GM12875 (cell line): Measurements from ENCODE around the gene ATP11C.

ENCODE experiments used
- H3K4me3 ChIP-seq: one replicate; pipeline ENCODE4 v1.5.1; 2011; ENCODE audit warnings: low read depth, low read length, control low read depth
- CTCF ChIP-seq: IDR thresholded peaks from 2 replicates; pipeline ENCODE4 v1.5.1; 2011; ENCODE audit warnings: low read depth, mild to moderate bottlenecking, control low read depth, inconsistent platforms, low read length, moderate library complexity, borderline replicate concordance; ENCODE audit not compliant: insufficient read depth

The ATP11C gene

GRCh38 chrX:139738581-139738980, 194.3 kb downstream of the ATP11C start:
- TF ChIP-seq CTCF, result no peak
- H3K4me3 ChIP-seq, result no peak overlapping the region

- H3K4me3 ChIP-seq, result no peak overlapping the region
- no peak for TF ChIP-seq CTCF
Measured at GRCh38 chrX:139736151-139736550, 196.7 kb downstream of the ATP11C start.

- no peak for TF ChIP-seq CTCF
- H3K4me3 ChIP-seq, result no peak overlapping the region
Measured at GRCh38 chrX:139734996-139735395, 197.9 kb downstream of the ATP11C start.

- H3K4me3 ChIP-seq, result no peak overlapping the region
- no peak for TF ChIP-seq CTCF
Measured at GRCh38 chrX:139725720-139726119, 207.1 kb downstream of the ATP11C start.

GRCh38 chrX:139724626-139725025, 208.2 kb downstream of the ATP11C start:
- H3K4me3 ChIP-seq, result no peak overlapping the region
- no peak for TF ChIP-seq CTCF

GRCh38 chrX:139720979-139721378, 211.9 kb downstream of the ATP11C start:
- TF ChIP-seq CTCF, result no peak

GRCh38 chrX:139720136-139720535, 212.7 kb downstream of the ATP11C start:
- H3K4me3 ChIP-seq, result no peak overlapping the region
- no peak for TF ChIP-seq CTCF

More at GRCh38 chrX:139720979-139721378, 211.9 kb downstream of the ATP11C start:
- no peak overlapping the region for H3K4me3 ChIP-seq
